ENCODE data around the gene SYT14. TPM values are rescaled to one million over a fixed set of nuclear protein-coding genes. Genes with fewer than 3 reads are reported as not detected.
"Not testable (repeated sequence)": the region's sequence is repeated elsewhere in the genome, so short reads cannot be mapped to it uniquely, and the experiment has no call there.

The SYT14 gene
- total RNA-seq, 2 donors from 2014 or later, result 0.14 TPM; not detected in 1

DNA sequence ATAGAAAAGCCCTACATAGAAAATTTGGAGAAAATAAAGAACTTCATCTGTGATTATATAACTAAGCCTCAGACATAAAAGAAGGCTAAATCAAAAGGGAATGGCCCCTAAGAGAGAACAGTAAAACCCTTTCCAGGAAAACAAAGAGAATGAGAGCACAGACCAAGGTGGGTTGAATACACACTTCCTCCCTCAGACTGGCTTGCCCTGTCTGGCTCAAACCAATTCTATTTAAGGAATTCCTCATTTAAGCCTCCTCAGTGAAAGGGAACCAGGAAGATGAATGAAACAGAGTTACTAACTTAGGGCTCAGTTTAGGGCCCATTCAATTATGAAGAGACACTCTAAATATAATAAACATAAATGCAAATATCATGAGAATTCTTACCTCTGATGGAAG, 10.6 kb upstream of the SYT14 start:
- no peak for DNase-seq
- no peak for ATAC-seq
- intact Hi-C loops (cut with DNase I, micrococcal nuclease), result no loop called here

DNA sequence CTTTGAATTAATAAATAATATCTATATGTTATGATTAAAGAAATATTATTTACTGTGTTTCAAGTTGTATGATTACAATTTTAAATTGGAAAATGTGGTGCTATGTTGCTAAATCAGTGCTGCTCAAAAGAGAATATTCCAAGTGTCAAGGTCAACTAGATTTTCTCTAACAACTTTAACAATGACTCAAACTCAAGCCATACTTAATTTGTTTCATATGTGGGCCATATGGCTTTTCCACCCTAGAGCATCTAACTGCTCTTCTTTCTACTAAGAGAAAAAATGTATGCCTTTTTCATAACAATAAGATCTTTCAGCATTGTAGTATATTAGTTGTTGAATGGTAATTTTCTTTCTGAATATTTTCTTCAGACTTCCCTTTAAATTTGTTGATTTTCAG, 8.3 kb upstream of the SYT14 start:
- DNase-seq, result no peak
- ATAC-seq, result no peak
- intact Hi-C loops (cut with DNase I, micrococcal nuclease), result no loop called here

- DNase-seq (no peak), ATAC-seq (no peak)
- intact Hi-C loops (cut with DNase I, micrococcal nuclease), result no loop called here
Measured at GRCh38 chr1:209931141-209931540, 6.9 kb upstream of the SYT14 start.

DNA sequence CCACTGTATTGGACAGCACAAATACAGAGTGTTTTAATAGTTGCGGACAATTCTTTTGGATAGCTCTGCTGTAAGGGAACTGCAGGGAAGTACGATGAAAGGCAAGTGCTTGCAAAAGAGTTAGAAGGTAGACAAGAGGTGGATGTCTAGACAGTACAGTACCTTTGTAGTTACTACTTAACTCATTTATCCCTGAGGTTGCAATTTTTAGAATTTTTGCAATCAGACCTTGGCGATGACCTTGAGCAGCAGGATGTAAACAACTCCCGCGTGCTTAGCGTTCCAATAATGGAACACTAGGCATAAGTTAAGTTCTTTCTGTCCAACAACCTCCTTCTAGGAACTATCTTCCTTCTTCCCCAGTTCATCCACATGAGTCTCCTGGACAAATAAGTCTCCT, 1.9 kb upstream of the SYT14 start:
- intact Hi-C loops (cut with DNase I, micrococcal nuclease), result no loop called here
- DNase-seq, result no peak
- ATAC-seq, result no peak

DNA sequence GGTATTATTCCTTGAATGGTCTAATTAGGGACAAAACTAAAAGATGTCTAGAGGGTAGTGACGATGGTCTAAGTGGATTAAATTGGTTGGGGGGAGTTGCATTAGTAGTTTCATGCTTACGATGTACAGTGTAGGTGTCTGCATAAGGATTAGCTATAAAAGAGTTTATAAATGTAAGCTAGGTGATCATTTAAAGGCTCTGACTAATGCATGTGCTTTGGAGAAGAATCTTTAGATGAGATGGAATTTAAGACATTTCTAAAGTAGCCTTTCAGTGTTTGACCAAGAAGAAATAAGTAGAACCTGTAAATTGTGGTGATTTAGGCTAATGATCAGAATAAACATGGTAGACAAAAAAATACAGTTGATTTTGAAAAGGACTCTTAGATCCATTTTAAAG, 7.4 kb downstream of the SYT14 start:
- ATAC-seq (no peak), DNase-seq (no peak)
- intact Hi-C loops (cut with DNase I, micrococcal nuclease), result no loop called here

- ATAC-seq (no peak), DNase-seq (no peak)
- intact Hi-C loops (cut with DNase I, micrococcal nuclease), result no loop called here
Measured at GRCh38 chr1:209948155-209948554, 10.1 kb downstream of the SYT14 start.

- DNase-seq, result no peak
- no peak for ATAC-seq
- intact Hi-C loops (cut with DNase I, micrococcal nuclease), result no loop called here
Measured at GRCh38 chr1:209956116-209956515, 18.1 kb downstream of the SYT14 start.

DNA sequence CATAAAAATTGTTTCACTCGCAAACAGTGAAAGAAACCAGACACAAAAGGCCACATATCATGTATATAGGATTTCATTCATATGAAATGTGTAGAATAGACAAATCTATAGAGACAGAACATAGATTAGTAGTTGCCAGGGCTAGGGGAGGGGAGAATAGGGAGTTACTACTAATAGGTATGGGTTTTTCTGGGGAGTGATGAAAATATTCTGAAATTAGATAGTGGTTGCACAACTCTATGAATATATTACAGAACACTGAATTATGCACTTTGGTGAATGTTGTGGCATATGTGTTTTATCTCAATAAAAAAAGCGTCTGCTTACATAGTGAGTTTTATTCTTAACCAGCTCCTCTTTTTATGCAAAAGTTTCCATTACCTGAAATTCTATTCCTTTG, 21.6 kb downstream of the SYT14 start:
- intact Hi-C loops (cut with DNase I, micrococcal nuclease), result no loop called here
- no peak for DNase-seq
- no peak for ATAC-seq

DNA sequence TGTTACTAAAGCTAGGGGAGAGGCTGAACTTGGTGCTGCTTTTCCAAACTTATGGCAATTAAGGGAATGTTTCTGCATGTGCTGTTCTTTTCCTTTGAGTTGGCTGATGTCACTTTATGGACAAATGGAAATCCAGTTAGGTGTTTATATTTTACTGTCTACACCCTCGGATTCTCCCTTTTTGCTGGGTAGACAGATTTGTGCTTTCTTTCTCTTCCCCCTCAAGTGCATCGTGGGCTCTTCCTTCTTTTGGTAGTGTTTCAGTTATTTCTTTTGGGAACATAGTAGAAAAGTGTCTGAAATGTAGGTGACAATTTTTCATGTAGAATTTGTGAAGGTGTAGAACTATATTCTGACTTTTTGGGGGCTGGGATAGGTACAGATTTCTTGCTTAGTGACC, 22.9 kb downstream of the SYT14 start:
- intact Hi-C loops (cut with DNase I, micrococcal nuclease), result no loop called here
- ATAC-seq, result no peak

DNA sequence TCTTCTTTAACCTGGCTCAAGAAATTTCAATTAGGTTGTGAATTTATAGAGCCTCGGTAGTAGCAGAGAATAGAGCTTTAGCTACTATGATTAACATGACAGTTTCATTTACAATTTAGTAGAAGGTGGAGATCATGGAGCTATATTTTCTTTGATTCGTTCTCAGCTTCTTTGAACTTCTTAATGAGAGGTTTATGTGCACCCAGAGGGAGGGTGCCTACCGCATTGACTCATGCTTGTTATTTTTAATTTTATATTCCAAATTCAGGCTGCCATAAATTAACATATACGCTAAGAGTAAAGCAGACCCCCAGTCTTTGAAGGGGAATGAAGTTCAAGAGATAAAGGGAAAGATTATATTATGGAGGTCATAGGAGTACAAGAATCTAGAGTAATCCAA, 24.4 kb downstream of the SYT14 start:
- ATAC-seq, result no peak
- intact Hi-C loops (cut with DNase I, micrococcal nuclease), result no loop called here
- DNase-seq, result no peak

More for the DNA sequence above, 22.9 kb downstream of the SYT14 start:
- DNase-seq, result no peak

- intact Hi-C loops (cut with DNase I, micrococcal nuclease), result no loop called here
- ATAC-seq (no peak), DNase-seq (no peak)
Measured at GRCh38 chr1:209962856-209963255, 24.8 kb downstream of the SYT14 start.

GRCh38 chr1:209965996-209966395, 28.0 kb downstream of the SYT14 start:
- intact Hi-C loops (cut with DNase I, micrococcal nuclease), result no loop called here
- ATAC-seq (no peak), DNase-seq (no peak)

DNA sequence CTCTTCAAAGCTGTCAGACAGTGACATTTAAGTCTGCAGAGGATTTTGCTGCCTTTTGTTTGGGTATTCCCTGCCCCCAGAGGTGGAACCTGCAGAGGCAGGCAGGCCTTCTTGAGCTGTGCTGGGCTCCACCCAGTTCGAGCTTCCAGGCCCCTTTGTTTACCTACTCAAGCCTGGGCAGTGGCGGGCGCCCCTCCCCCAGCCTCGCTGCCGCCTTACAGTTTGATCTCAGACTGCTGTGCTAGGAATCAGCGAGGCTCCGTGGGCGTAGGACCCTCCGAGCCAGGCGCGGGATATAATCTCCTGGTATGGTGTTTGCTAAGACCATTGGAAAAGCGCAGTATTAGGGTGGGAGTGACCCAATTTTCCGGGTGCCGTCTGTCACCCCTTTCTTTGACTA, 40.7 kb downstream of the SYT14 start:
- DNase-seq; intact Hi-C loops (cut with DNase I, micrococcal nuclease); ATAC-seq: not testable (repeated sequence)

GRCh38 chr1:209983953-209984352, 45.9 kb downstream of the SYT14 start:
- intact Hi-C loops (cut with DNase I, micrococcal nuclease), result no loop called here
- DNase-seq, result no peak
- no peak for ATAC-seq

- DNase-seq (no peak), ATAC-seq (no peak)
- intact Hi-C loops (cut with DNase I, micrococcal nuclease), result loop anchor here in 1 of 2 donors (5.0 kb wide), 1 partner anchor 123 kb away; no protein-coding TSS in a partner anchor
Measured at GRCh38 chr1:209985002-209985401, 47.0 kb downstream of the SYT14 start.

GRCh38 chr1:209988706-209989105, 50.7 kb downstream of the SYT14 start:
- ATAC-seq (no peak), DNase-seq (no peak)
- intact Hi-C loops (cut with DNase I, micrococcal nuclease), result loop anchor here in 1 of 2 donors (5.0 kb wide), 1 partner anchor 126 kb away; no protein-coding TSS in a partner anchor

DNA sequence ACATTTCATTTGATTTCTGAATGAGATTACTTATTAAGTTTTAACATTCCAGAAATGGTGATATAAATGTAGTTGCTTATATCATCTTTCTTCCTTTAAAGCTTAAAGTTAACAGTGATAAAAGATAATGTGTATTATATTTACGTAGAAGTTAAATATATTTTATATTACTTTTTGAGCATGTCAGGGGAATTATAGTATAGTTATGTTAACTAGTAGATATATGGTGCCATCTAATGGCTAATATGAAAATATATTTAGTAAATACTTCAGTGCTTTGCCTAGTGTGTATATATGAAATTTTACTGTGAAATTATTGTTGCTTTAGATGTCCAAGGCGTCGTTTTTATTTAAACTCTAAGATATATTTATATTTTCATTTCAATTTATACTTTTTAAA, 51.5 kb downstream of the SYT14 start:
- ATAC-seq, result no peak
- intact Hi-C loops (cut with DNase I, micrococcal nuclease), result loop anchor here in 1 of 2 donors (5.0 kb wide), 1 partner anchor 127 kb away; no protein-coding TSS in a partner anchor
- no peak for DNase-seq

DNA sequence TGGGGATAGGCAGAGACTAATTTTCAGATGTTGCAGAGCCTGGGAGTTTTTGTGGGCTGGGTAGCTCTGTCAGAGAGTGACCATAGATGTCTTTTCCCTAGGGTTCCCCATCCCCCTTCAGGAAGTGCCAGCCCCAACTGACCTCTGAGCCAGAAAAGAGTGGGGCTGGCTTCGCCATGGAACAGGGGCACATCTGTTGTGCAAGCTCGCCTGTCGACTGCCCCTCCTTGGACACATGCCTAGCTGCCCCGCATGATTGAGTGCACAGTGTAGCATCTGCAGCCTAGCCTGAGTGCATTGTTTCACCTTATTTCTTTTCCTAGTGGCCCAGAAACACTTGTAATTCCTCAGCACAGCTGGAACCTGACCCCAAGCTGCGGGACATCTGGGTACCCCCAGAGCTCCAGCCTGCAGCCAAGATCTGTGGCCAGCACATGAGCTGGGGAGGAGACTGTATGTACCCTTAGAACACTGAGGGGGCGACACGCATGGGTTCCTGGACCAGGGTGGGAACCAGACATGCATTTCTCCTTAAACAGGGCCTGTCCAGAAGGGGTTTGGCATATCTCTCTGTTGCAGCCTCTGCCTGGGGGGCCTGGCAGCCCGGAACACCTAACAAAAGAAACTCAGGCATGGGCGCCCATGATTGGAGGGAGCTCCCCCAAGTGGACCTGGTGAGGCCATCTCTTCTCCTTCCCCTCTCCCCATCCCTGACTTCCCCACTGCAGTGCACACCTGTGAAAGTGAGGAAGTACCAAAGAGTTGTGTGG, 55.2 kb downstream of the SYT14 start:
- intact Hi-C loops (cut with DNase I, micrococcal nuclease), result no loop called here
- ATAC-seq (no peak), DNase-seq (no peak)

- no peak for DNase-seq
- intact Hi-C loops (cut with DNase I, micrococcal nuclease), result no loop called here
- ATAC-seq, result no peak
Measured at GRCh38 chr1:209996348-209996747, 58.3 kb downstream of the SYT14 start.

GRCh38 chr1:209999005-209999404, 61.0 kb downstream of the SYT14 start:
- DNase-seq (no peak), ATAC-seq (no peak)
- intact Hi-C loops (cut with DNase I, micrococcal nuclease), result no loop called here

DNA sequence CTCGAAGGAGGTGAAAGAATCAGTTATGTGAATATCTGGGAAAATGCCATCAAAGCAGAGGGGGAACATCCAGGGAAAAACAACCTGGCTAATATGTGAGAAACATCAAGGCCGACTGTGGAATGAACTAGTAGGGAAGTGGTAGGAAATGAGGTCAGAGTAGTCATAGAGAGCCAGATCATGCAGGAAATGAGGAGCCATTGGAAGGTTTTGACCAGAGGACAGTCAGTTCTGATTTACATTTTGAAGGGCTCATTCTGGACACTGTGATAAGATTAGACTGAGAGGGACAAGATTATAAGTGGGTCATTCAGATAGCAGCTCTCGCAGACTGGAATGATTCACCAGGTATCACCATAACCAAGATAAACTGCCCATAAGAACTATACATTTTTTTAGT, 63.7 kb downstream of the SYT14 start:
- intact Hi-C loops (cut with DNase I, micrococcal nuclease), result no loop called here
- ATAC-seq, result no peak
- no peak for DNase-seq

Data from left colon (tissue), 2 donors.